Fibroblast of peridontal ligament (primary cell): ENCODE measurements around the gene CTAGE4.
"Not testable (repeated sequence)": the region's sequence is repeated elsewhere in the genome, so short reads cannot be mapped to it uniquely, and the experiment has no call there.

Experiments used
- DNase-seq: peaks from one replicate; pipeline ENCODE4 v3.0.0-alpha.2; 2010; ENCODE audit errors: extremely low read depth

The CTAGE4 gene

GRCh38 chr7:144205306-144205705, 22.0 kb downstream of the CTAGE4 start:
- DNase-seq: not testable (repeated sequence)

GRCh38 chr7:144217200-144217599, 33.9 kb downstream of the CTAGE4 start:
- DNase-seq: not testable (repeated sequence)

GRCh38 chr7:144218581-144218980, 35.3 kb downstream of the CTAGE4 start:
- not testable (repeated sequence) for DNase-seq

- not testable (repeated sequence) for DNase-seq
These were observed 35.9 kb downstream of the CTAGE4 start for GRCh38 chr7:144219149-144219548.

- DNase-seq: not testable (repeated sequence)
These were observed 37.3 kb downstream of the CTAGE4 start for GRCh38 chr7:144220531-144220930.

- not testable (repeated sequence) for DNase-seq
These were observed 40.4 kb downstream of the CTAGE4 start for GRCh38 chr7:144223675-144224074.

GRCh38 chr7:144226866-144227265, 43.6 kb downstream of the CTAGE4 start:
- DNase-seq: not testable (repeated sequence)

- DNase-seq: not testable (repeated sequence)
These were observed 45.5 kb downstream of the CTAGE4 start for GRCh38 chr7:144228810-144229209.

GRCh38 chr7:144231027-144231426, 47.8 kb downstream of the CTAGE4 start:
- not testable (repeated sequence) for DNase-seq

- DNase-seq: not testable (repeated sequence)
These were observed 49.8 kb downstream of the CTAGE4 start for GRCh38 chr7:144233039-144233438.
